ENCODE results near the gene SGMS1.

SGMS1 gene

GRCh38 chr10:50260791-50261281, 362.9 kb downstream of the SGMS1 start:
- Mint-ChIP-seq H3K27me3 (ENCODE audit: low read depth) (peaks cover 37% of the 10 kb centered on the region), H3K27ac (no peak overlapping the region), H3K36me3 (ENCODE audit: low read depth) (no peaks in the 10 kb centered on the region), H3K4me3 (no peak overlapping the region), H3K9me3 (no peaks in the 10 kb centered on the region), H3K4me1 (ENCODE audit: low read depth) (peaks cover 11% of the 10 kb centered on the region)

Data from T-helper 1 cell treated with Interleukin-12 subunit alpha and Interleukin-12 subunit beta and Interleukin-4 antibody, amounts not matched to agents 30 μg/mL and 1 μg/mL, for 36 hours (primary cell).